Activated CD4-positive, alpha-beta T cell treated with anti-CD3 and anti-CD28 coated beads, Interleukin-2, amount 50 U/mL, for 24 hours (primary cell): ENCODE data around the gene TOMT.

Experiments
- DNase-seq, 2 donors: peaks; one replicate each; pipeline ENCODE4 v3.0.0-alpha.2; 2020; ENCODE audit warnings: low read depth in 1 of 2, low spot score in 1 of 2

The TOMT gene

DNA sequence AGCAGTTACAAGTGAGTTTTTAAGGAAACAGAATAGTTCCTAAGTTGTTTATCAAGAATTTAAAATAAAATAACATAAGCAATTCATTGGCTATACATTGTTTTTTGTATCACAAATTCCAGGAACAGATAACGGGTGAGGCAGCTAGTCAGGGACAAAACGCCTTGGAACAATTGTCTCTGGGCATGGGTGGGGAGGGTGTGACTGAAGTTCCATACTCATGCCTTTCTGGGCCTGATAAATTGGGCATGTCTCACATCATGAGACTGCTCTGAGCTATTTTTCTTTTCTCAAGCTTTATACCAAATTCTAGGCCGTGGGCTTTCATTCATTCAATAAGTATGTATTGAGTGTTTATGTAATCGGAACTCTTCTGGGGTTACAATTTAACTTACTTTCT, 51.4 kb downstream of the TOMT start:
- DNase-seq, result no peak
